ENCODE results near the gene SBF1. TPM values are rescaled to one million over a fixed set of nuclear protein-coding genes. Genes with fewer than 3 reads are reported as not detected.

The SBF1 gene
- total and polyA plus RNA-seq, 2 of the 13 experiments (the other 11 are each of a cell fraction or from before 2014, with no cell fraction given), result 31.7 to 40.9 TPM

DNA sequence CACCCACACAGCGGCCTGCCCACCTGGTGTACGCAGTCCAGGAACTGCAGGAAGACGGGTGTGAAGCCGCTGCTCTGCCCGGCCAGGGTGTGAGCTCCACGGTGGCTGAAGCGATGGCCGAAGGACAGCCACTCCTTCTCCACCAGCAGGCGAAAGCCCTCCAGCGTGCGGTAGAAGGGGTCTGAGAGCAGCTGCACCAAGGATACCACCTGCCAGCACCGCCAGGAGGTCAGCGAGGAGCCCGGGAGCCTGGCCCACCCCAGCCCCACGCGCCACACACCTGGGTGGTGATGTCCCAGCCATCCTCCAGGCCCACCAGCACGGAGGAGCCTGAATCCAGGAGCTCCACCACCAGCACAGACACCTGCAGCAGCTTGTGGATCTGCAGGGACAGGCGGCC lies 19.6 kb downstream of the SBF1 start (continued):
- TF ChIP-seq, protein P1, sequence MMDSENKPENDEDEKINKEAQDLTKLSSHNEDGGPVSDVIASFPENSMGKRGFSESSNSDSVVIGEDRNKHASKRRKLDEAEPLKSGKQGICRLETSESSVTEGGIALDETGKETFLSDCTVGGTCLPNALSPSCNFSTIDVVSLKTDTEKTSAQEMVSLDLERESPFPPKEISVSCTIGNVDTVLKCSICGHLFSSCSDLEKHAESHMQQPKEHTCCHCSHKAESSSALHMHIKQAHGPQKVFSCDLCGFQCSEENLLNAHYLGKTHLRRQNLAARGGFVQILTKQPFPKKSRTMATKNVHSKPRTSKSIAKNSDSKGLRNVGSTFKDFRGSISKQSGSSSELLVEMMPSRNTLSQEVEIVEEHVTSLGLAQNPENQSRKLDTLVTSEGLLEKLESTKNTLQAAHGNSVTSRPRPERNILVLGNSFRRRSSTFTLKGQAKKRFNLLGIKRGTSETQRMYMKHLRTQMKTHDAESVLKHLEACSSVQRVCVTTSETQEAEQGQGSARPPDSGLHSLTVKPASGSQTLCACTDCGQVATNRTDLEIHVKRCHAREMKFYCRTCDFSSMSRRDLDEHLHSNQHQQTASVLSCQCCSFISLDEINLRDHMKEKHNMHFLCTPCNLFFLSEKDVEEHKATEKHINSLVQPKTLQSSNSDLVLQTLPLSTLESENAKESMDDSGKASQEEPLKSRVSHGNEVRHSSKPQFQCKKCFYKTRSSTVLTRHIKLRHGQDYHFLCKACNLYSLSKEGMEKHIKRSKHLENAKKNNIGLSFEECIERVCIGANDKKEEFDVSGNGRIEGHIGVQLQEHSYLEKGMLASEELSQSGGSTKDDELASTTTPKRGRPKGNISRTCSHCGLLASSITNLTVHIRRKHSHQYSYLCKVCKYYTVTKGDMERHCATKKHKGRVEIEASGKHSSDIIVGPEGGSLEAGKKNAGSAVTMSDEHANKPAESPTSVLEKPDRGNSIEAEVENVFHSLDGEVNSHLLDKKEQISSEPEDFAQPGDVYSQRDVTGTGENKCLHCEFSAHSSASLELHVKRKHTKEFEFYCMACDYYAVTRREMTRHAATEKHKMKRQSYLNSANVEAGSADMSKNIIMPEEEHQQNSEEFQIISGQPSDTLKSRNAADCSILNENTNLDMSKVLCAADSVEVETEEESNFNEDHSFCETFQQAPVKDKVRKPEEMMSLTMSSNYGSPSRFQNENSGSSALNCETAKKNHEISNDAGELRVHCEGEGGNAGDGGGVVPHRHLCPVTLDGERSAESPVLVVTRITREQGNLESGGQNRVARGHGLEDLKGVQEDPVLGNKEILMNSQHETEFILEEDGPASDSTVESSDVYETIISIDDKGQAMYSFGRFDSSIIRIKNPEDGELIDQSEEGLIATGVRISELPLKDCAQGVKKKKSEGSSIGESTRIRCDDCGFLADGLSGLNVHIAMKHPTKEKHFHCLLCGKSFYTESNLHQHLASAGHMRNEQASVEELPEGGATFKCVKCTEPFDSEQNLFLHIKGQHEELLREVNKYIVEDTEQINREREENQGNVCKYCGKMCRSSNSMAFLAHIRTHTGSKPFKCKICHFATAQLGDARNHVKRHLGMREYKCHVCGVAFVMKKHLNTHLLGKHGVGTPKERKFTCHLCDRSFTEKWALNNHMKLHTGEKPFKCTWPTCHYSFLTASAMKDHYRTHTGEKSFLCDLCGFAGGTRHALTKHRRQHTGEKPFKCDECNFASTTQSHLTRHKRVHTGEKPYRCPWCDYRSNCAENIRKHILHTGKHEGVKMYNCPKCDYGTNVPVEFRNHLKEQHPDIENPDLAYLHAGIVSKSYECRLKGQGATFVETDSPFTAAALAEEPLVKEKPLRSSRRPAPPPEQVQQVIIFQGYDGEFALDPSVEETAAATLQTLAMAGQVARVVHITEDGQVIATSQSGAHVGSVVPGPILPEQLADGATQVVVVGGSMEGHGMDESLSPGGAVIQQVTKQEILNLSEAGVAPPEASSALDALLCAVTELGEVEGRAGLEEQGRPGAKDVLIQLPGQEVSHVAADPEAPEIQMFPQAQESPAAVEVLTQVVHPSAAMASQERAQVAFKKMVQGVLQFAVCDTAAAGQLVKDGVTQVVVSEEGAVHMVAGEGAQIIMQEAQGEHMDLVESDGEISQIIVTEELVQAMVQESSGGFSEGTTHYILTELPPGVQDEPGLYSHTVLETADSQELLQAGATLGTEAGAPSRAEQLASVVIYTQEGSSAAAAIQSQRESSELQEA (CRISPR knock-in tag; IDR thresholded peaks at IDR 0.05; ENCODE audit: not compliant biosample characterization), result no peak
- TF ChIP-seq MTA1 (CRISPR knock-in tag; IDR thresholded peaks at IDR 0.05; ENCODE audit: borderline replicate concordance) (no peak), HNRNPUL1 (IDR thresholded peaks at IDR 0.05; ENCODE audit: low read depth, low read length) (no peak), SRSF9 (IDR thresholded peaks at IDR 0.05; ENCODE audit: borderline replicate concordance, insufficient read depth, low read depth, low read length, poor library complexity, severe bottlenecking) (no peak), HNRNPK (IDR thresholded peaks at IDR 0.05; ENCODE audit: low read depth, low read length, poor library complexity, severe bottlenecking) (no peak)
- TF ChIP-seq, protein P2, sequence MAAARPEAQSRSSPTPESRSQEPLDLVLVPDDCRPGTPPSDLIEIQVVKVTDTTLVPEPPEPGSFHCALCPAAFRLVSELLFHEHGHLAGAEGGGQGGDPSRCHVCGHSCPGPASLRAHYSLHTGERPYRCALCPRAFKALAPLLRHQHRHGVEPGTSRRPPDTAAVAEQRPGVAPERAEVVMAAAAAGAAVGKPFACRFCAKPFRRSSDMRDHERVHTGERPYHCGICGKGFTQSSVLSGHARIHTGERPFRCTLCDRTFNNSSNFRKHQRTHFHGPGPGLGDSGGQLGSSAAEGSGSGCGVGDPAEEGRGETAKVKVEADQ (CRISPR knock-in tag; IDR thresholded peaks at IDR 0.05; ENCODE audit: borderline replicate concordance), result no peak

Measured in HepG2 (cell line).